ENCODE data around the gene COQ10A.

DNA sequence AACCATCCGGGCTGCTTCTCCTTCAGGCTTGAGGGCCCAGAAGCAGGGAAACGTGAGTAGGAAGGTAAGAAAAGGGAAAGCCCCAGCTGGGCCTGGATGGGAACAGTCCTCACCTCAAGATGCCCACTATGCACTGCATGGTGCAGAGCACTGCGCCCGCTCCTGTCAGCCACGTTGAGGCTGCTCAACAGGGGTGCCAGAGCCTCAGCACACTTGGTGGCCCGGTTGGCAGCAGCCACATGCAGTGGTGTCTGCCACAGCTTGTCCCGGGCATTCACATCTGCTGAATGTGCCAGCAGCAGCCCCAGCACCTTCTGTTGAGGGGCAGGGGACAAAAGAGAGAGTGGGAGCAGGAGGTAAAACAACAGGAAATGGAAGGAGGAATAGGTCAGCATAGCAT lies 11.1 kb upstream of the COQ10A start:
- TF ChIP-seq, protein P1, sequence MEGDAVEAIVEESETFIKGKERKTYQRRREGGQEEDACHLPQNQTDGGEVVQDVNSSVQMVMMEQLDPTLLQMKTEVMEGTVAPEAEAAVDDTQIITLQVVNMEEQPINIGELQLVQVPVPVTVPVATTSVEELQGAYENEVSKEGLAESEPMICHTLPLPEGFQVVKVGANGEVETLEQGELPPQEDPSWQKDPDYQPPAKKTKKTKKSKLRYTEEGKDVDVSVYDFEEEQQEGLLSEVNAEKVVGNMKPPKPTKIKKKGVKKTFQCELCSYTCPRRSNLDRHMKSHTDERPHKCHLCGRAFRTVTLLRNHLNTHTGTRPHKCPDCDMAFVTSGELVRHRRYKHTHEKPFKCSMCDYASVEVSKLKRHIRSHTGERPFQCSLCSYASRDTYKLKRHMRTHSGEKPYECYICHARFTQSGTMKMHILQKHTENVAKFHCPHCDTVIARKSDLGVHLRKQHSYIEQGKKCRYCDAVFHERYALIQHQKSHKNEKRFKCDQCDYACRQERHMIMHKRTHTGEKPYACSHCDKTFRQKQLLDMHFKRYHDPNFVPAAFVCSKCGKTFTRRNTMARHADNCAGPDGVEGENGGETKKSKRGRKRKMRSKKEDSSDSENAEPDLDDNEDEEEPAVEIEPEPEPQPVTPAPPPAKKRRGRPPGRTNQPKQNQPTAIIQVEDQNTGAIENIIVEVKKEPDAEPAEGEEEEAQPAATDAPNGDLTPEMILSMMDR (IDR thresholded peaks at IDR 0.05; ENCODE audit: low read length): no peak
- TF ChIP-seq EZH2 (IDR thresholded peaks at IDR 0.05; ENCODE audit: borderline replicate concordance, low read length): no peak

Measured in OCI-LY1 (cell line).